Liver (tissue), 9 donors: ENCODE data around the gene RASGRF2. TPM values are rescaled to one million over a fixed set of nuclear protein-coding genes. Genes with fewer than 3 reads are reported as not detected.

Experiments used
- DNase-seq: peaks from one replicate; pipeline ENCODE4 v3.0.0-alpha.2; 2017; ENCODE audit warnings: low spot score
- H3K27ac ChIP-seq, 2 donors: one replicate each; pipeline ENCODE4 v1.7.0; 2013; ENCODE audit warnings: inconsistent platforms in 2 of 2, low read length in 2 of 2, control low read depth in 1 of 2, low read depth in 1 of 2, mild to moderate bottlenecking in 1 of 2
- H3K27me3 ChIP-seq, 4 donors: one replicate each; pipeline versions ENCODE4 v1.6.1 to v1.7.0; 2013; ENCODE audit warnings: low read length in 3 of 4, inconsistent platforms in 1 of 4, mild to moderate bottlenecking in 1 of 4, moderate library complexity in 1 of 4; ENCODE audit not compliant: control insufficient read depth in 4 of 4, insufficient read depth in 4 of 4
- H3K36me3 ChIP-seq, 4 donors: one replicate each; pipeline versions ENCODE4 v1.6.1 to v1.7.0; 2013; ENCODE audit warnings: low read length in 3 of 4, mild to moderate bottlenecking in 3 of 4, low read depth in 1 of 4, moderate library complexity in 1 of 4; ENCODE audit not compliant: control insufficient read depth in 4 of 4, insufficient read depth in 3 of 4
- H3K4me1 ChIP-seq, 4 donors: one replicate each; pipeline versions ENCODE4 v1.6.1 to v1.7.0; 2013; ENCODE audit warnings: low read length in 3 of 4, mild to moderate bottlenecking in 3 of 4, moderate library complexity in 1 of 4; ENCODE audit not compliant: control insufficient read depth in 4 of 4, insufficient read depth in 4 of 4
- H3K4me3 ChIP-seq, 3 donors: one replicate each; pipeline versions ENCODE4 v1.6.1 to v1.7.0; 2013; ENCODE audit warnings: low read length in 3 of 3, control low read depth in 1 of 3, low read depth in 1 of 3, mild to moderate bottlenecking in 1 of 3
- H3K9ac ChIP-seq, 2 donors: one replicate each; pipeline ENCODE4 v1.7.0; 2013; ENCODE audit warnings: low read length in 2 of 2, mild to moderate bottlenecking in 2 of 2, moderate library complexity in 2 of 2, control low read depth in 1 of 2, low read depth in 1 of 2
- H3K9me3 ChIP-seq, 4 donors: one replicate each; pipeline versions ENCODE4 v1.6.1 to v1.7.0; 2013; ENCODE audit warnings: low read length in 3 of 4; ENCODE audit not compliant: control insufficient read depth in 4 of 4
- EGR1 ChIP-seq, 2 donors: IDR thresholded peaks; 2 replicates each; pipeline ENCODE4 v1.6.1; 2016 to 2018; ENCODE audit warnings: antibody characterized with exemption in 2 of 2, low read depth in 2 of 2
- FOXA1 ChIP-seq: IDR thresholded peaks from 2 replicates; pipeline ENCODE4 v1.6.1; 2016; ENCODE audit warnings: antibody characterized with exemption
- FOXA2 ChIP-seq: IDR thresholded peaks from 2 replicates; pipeline ENCODE4 v1.6.1; 2016; ENCODE audit warnings: antibody characterized with exemption
- GABPA ChIP-seq, 2 donors: IDR thresholded peaks in 1 of 2; conservative IDR thresholded peaks in 1 of 2; 2 replicates each; pipeline ENCODE4 v1.6.1; 2016; ENCODE audit warnings: antibody characterized with exemption in 2 of 2, mild to moderate bottlenecking in 1 of 2, moderate library complexity in 1 of 2
- HNF4A ChIP-seq, 2 donors: conservative IDR thresholded peaks; 2 replicates each; pipeline ENCODE4 v1.6.1; 2016; ENCODE audit warnings: antibody characterized with exemption in 2 of 2, mild to moderate bottlenecking in 2 of 2
- HNF4G ChIP-seq: IDR thresholded peaks from 2 replicates; pipeline ENCODE4 v1.6.1; 2016; ENCODE audit warnings: antibody characterized with exemption
- JUND ChIP-seq, 2 donors: IDR thresholded peaks; 2 replicates each; pipeline ENCODE4 v1.6.1; 2016; ENCODE audit warnings: antibody characterized with exemption in 2 of 2
- NR2F2 ChIP-seq: IDR thresholded peaks from 2 replicates; pipeline ENCODE4 v1.6.1; 2016; ENCODE audit warnings: antibody characterized with exemption
- RAD21 ChIP-seq, 2 donors: IDR thresholded peaks; 2 replicates each; pipeline ENCODE4 v1.6.1; 2016; ENCODE audit warnings: antibody characterized with exemption in 2 of 2, mild to moderate bottlenecking in 2 of 2
- RXRA ChIP-seq, 2 donors: IDR thresholded peaks; 2 replicates each; pipeline ENCODE4 v1.6.1; 2017 to 2018; ENCODE audit warnings: antibody characterized with exemption in 2 of 2, mild to moderate bottlenecking in 1 of 2
- SP1 ChIP-seq: IDR thresholded peaks from 2 replicates; pipeline ENCODE4 v1.6.1; 2018; ENCODE audit warnings: antibody characterized with exemption, mild to moderate bottlenecking
- YY1 ChIP-seq: IDR thresholded peaks from 2 replicates; pipeline ENCODE4 v1.6.1; 2016; ENCODE audit warnings: antibody characterized with exemption, mild to moderate bottlenecking
- WGBS: extraction: QIAGEN DNeasy Blood & Tissue Kit; methylation state at CpG from one replicate; pipeline ENCODE4 v1.1.7; 2013; 5-methylcytosine and 5-hydroxymethylcytosine counted together
- polyA plus RNA-seq, 2 donors: library from polyadenylated mRNA; stranded (reverse) in 1 of 2; unstranded in 1 of 2; fragments of 200-250 nt in 1 of 2; fragments of >200 nt in 1 of 2; fragmentation: Nextera tagmentation in 1 of 2; extraction: Ambion mirVana in 1 of 2; gene quantifications; one replicate each; pipeline versions ENCODE4 v1.2.1 to v1.2.3, GENCODE V29; 2013 to 2015
- total RNA-seq, 2 donors: library from RNA; depleted of rRNA; stranded (reverse); fragments of >200 nt; gene quantifications; one replicate each; pipeline ENCODE4 v1.2.3, GENCODE V29; 2014
- TF ChIP-seq, protein P1 (sequence below): IDR thresholded peaks from 2 replicates; pipeline ENCODE4 v1.6.1; 2016; ENCODE audit warnings: antibody characterized with exemption
- TF ChIP-seq, protein P2 (sequence below): IDR thresholded peaks from 2 replicates; pipeline ENCODE4 v1.6.1; 2016; ENCODE audit warnings: antibody characterized with exemption, mild to moderate bottlenecking
- TF ChIP-seq, protein P3 (sequence below): IDR thresholded peaks from 2 replicates; pipeline ENCODE4 v1.6.1; 2016; ENCODE audit warnings: antibody characterized with exemption
- TF ChIP-seq, protein P4 (sequence below): fragments of 150-350 bp; IDR thresholded peaks from 2 replicates; pipeline ENCODE4 v1.5.1; 2017; ENCODE audit warnings: improper control_type of control experiment, low read depth, low read length; ENCODE audit not compliant: missing input control
- TF ChIP-seq, protein P5 (sequence below): IDR thresholded peaks from 2 replicates; pipeline ENCODE4 v1.6.1; 2016; ENCODE audit warnings: antibody characterized with exemption
- donor health status: healthy.
- donor health status: healthy.
- donor health status: healthy.
- donor health status: healthy.
- donor health status: healthy.

RASGRF2 gene
- total and polyA plus RNA-seq, 4 donors, result 0.12 to 3.3 (median 0.23) TPM

DNA sequence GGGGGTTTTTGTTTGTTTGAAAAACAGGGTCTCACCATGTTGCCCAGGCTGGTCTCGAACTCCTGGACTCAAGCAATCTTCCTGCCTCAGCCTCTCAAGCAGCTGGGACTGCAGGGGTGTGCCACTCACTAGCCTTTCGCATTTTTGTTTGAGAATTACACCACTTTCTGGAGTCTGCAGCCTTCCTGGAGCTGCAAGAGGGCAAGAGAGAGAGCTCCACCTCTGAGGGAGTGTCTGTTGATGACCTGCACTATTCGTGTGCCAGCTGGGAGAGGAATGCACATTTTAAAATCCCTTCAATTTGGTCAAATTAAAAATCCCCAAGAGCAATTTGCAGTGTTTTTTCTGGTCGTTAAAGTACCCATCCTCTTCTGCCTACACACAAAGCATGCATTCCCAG, 267.9 kb downstream of the RASGRF2 start:
- no peak overlapping the region for H3K4me3 ChIP-seq
- 59% methylated on average over 4 of the region's 4 CpGs for WGBS
- H3K27ac ChIP-seq, result no peak overlapping the region
- no peaks in the 10 kb centered on the region for H3K27me3 ChIP-seq
- no peak for TF ChIP-seq NR2F2
- no peak for TF ChIP-seq GABPA (IDR thresholded peaks at IDR 0.05 in 1 of 2, conservative IDR thresholded peaks at IDR 0.05 in 1 of 2)
- TF ChIP-seq, protein P1, sequence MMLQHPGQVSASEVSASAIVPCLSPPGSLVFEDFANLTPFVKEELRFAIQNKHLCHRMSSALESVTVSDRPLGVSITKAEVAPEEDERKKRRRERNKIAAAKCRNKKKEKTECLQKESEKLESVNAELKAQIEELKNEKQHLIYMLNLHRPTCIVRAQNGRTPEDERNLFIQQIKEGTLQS, result no peak
- TF ChIP-seq FOXA1, result no peak
- no peak for TF ChIP-seq RAD21 (IDR thresholded peaks at IDR 0.05)
- TF ChIP-seq FOXA2, result no peak
- no peak for TF ChIP-seq EGR1 (IDR thresholded peaks at IDR 0.05; ENCODE audit: low read depth in 2 of 2)
- no peak for TF ChIP-seq HNF4G
- no peak for TF ChIP-seq RXRA (IDR thresholded peaks at IDR 0.05)
- TF ChIP-seq, protein P2, sequence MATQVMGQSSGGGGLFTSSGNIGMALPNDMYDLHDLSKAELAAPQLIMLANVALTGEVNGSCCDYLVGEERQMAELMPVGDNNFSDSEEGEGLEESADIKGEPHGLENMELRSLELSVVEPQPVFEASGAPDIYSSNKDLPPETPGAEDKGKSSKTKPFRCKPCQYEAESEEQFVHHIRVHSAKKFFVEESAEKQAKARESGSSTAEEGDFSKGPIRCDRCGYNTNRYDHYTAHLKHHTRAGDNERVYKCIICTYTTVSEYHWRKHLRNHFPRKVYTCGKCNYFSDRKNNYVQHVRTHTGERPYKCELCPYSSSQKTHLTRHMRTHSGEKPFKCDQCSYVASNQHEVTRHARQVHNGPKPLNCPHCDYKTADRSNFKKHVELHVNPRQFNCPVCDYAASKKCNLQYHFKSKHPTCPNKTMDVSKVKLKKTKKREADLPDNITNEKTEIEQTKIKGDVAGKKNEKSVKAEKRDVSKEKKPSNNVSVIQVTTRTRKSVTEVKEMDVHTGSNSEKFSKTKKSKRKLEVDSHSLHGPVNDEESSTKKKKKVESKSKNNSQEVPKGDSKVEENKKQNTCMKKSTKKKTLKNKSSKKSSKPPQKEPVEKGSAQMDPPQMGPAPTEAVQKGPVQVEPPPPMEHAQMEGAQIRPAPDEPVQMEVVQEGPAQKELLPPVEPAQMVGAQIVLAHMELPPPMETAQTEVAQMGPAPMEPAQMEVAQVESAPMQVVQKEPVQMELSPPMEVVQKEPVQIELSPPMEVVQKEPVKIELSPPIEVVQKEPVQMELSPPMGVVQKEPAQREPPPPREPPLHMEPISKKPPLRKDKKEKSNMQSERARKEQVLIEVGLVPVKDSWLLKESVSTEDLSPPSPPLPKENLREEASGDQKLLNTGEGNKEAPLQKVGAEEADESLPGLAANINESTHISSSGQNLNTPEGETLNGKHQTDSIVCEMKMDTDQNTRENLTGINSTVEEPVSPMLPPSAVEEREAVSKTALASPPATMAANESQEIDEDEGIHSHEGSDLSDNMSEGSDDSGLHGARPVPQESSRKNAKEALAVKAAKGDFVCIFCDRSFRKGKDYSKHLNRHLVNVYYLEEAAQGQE, result no peak
- no peak for TF ChIP-seq JUND (IDR thresholded peaks at IDR 0.05)
- no peak for TF ChIP-seq YY1
- TF ChIP-seq SP1, result no peak
- no peak for TF ChIP-seq HNF4A (conservative IDR thresholded peaks at IDR 0.05)
- TF ChIP-seq, protein P3, sequence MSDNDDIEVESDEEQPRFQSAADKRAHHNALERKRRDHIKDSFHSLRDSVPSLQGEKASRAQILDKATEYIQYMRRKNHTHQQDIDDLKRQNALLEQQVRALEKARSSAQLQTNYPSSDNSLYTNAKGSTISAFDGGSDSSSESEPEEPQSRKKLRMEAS, result no peak
- TF ChIP-seq, protein P4, sequence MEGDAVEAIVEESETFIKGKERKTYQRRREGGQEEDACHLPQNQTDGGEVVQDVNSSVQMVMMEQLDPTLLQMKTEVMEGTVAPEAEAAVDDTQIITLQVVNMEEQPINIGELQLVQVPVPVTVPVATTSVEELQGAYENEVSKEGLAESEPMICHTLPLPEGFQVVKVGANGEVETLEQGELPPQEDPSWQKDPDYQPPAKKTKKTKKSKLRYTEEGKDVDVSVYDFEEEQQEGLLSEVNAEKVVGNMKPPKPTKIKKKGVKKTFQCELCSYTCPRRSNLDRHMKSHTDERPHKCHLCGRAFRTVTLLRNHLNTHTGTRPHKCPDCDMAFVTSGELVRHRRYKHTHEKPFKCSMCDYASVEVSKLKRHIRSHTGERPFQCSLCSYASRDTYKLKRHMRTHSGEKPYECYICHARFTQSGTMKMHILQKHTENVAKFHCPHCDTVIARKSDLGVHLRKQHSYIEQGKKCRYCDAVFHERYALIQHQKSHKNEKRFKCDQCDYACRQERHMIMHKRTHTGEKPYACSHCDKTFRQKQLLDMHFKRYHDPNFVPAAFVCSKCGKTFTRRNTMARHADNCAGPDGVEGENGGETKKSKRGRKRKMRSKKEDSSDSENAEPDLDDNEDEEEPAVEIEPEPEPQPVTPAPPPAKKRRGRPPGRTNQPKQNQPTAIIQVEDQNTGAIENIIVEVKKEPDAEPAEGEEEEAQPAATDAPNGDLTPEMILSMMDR, result no peak
- TF ChIP-seq, protein P5, sequence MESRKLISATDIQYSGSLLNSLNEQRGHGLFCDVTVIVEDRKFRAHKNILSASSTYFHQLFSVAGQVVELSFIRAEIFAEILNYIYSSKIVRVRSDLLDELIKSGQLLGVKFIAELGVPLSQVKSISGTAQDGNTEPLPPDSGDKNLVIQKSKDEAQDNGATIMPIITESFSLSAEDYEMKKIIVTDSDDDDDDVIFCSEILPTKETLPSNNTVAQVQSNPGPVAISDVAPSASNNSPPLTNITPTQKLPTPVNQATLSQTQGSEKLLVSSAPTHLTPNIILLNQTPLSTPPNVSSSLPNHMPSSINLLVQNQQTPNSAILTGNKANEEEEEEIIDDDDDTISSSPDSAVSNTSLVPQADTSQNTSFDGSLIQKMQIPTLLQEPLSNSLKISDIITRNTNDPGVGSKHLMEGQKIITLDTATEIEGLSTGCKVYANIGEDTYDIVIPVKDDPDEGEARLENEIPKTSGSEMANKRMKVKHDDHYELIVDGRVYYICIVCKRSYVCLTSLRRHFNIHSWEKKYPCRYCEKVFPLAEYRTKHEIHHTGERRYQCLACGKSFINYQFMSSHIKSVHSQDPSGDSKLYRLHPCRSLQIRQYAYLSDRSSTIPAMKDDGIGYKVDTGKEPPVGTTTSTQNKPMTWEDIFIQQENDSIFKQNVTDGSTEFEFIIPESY, result no peak
- DNase-seq, result no peak
- H3K9me3 ChIP-seq, result no peaks in the 10 kb centered on the region
- no peaks in the 10 kb centered on the region for H3K36me3 ChIP-seq
- H3K9ac ChIP-seq, result no peak overlapping the region
- H3K4me1 ChIP-seq, result no peaks in the 10 kb centered on the region

DNA sequence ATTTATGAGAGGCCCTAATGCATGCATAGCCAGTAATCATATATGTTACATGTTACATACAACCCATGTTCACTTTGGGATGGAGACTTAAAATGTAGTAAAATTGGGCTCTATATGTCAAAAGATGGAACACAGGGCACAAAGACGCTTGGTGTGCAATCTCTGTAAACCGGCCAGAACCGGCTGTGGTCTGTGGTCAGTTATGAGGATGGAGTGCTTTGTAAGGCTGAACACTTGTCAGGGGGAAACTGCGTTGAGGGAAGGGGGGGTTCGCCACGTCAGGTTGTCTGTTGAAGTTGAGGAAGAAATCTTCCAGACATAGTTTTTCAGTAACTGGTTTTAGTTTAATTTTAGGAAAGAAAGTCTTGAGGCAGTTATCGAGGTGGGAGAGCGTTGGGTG, 270.3 kb downstream of the RASGRF2 start:
- no peak overlapping the region for H3K4me3 ChIP-seq
- no peak overlapping the region for H3K27ac ChIP-seq
- no peaks in the 10 kb centered on the region for H3K36me3 ChIP-seq
- no peak overlapping the region for H3K9ac ChIP-seq
- no peak for DNase-seq
- no peaks in the 10 kb centered on the region for H3K9me3 ChIP-seq
- peaks cover 0 to 4% (median under 1%) of the 10 kb centered on the region in 4 donors for H3K4me1 ChIP-seq
- no peaks in the 10 kb centered on the region for H3K27me3 ChIP-seq
- TF ChIP-seq, protein P4, result no peak
- TF ChIP-seq, protein P3, result no peak
- TF ChIP-seq, protein P1, result no peak
- TF ChIP-seq, protein P5, result no peak
- no peak for TF ChIP-seq NR2F2
- TF ChIP-seq SP1, result no peak
- no peak for TF ChIP-seq FOXA2
- TF ChIP-seq YY1, result no peak
- 87% methylated on average over 8 of the region's 8 CpGs for WGBS
